Measurements from ENCODE around the gene MORN4. TPM values are rescaled to one million over a fixed set of nuclear protein-coding genes. Genes with fewer than 3 reads are reported as not detected.
A peak's percentile ranks its signal among the peaks of the same experiment; 100 is the strongest.

Gene MORN4
- total RNA-seq, 1 experiment from 2014 or later: 11.9 TPM

DNA sequence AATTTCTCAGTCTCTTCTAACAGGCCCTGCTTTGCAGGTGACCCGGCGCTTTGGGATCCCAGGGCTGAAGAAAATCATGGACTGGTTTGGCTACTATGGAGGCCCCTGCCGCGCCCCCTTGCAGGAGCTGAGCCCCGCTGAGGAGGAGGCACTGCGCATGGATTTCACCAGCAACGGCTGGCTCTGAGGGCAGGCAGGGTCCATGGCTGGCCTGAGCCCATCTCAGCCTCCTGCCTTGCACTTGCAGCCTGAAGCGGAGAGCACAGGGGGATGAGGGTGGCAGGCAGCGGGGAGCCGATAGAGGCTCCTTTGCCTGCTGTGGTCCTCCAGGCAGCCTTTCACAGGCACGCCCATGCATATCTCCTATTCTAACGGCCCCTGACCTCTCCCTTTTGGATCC is 21.8 kb downstream of the MORN4 start:
- Mint-ChIP-seq H3K9me3 (no peaks in the 10 kb centered on the region), H3K27ac (peak overlapping the region in 2 of 3 experiments; percentile 32 to 35; a peak in 2 of 7 replicates)

More for the DNA sequence above, 21.8 kb downstream of the MORN4 start:
- TF ChIP-seq, protein P1, sequence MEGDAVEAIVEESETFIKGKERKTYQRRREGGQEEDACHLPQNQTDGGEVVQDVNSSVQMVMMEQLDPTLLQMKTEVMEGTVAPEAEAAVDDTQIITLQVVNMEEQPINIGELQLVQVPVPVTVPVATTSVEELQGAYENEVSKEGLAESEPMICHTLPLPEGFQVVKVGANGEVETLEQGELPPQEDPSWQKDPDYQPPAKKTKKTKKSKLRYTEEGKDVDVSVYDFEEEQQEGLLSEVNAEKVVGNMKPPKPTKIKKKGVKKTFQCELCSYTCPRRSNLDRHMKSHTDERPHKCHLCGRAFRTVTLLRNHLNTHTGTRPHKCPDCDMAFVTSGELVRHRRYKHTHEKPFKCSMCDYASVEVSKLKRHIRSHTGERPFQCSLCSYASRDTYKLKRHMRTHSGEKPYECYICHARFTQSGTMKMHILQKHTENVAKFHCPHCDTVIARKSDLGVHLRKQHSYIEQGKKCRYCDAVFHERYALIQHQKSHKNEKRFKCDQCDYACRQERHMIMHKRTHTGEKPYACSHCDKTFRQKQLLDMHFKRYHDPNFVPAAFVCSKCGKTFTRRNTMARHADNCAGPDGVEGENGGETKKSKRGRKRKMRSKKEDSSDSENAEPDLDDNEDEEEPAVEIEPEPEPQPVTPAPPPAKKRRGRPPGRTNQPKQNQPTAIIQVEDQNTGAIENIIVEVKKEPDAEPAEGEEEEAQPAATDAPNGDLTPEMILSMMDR (conservative IDR thresholded peaks at IDR 0.05): no peak
- no peak overlapping the region for H3K56ac ChIP-seq (ENCODE audit: insufficient read length, low read depth, low read length)
- no peak overlapping the region for H3T11ph ChIP-seq (ENCODE audit: low read length)
- H3K14ac ChIP-seq (ENCODE audit: insufficient read depth, low read length): no peak overlapping the region; the same call in 1 of the 2 replicates
- no peaks in the 10 kb centered on the region for H3K4me1 ChIP-seq (ENCODE audit: insufficient read depth, low read length)
- no peaks in the 10 kb centered on the region for H3K27me3 ChIP-seq (ENCODE audit: insufficient read depth, low read length)
- H2AK5ac ChIP-seq (ENCODE audit: insufficient read length, low read length): no peak overlapping the region
- H3K9ac ChIP-seq (ENCODE audit: extremely low read depth, insufficient read length, low read length): no peak overlapping the region
- no peaks in the 10 kb centered on the region for H3K79me1 ChIP-seq (ENCODE audit: insufficient read depth, low read depth, low read length, poor library complexity, severe bottlenecking)
- Mint-ChIP-seq H3K27me3 (ENCODE audit: low read depth) (no peaks in the 10 kb centered on the region), H3K4me3 (no peak overlapping the region), H3K36me3 (ENCODE audit: insufficient read depth in 1 of 3, low read depth in 3 of 3) (0 out of 7 replicates have a peak, but pooled peaks cover 3 to 5% (median 4%) of the 10 kb centered on the region in 3 experiments), H3K4me1 (peaks cover 11 to 16% of the 10 kb centered on the region in 2 experiments)
- H2BK120ac ChIP-seq (ENCODE audit: low read depth, low read length, poor library complexity, severe bottlenecking): no peak overlapping the region
- H3K23me2 ChIP-seq (ENCODE audit: insufficient read length, low read depth, low read length, poor library complexity, severe bottlenecking): no peaks in the 10 kb centered on the region
- H4K91ac ChIP-seq (ENCODE audit: insufficient read length, low read depth, low read length): no peak overlapping the region
- H2AFZ ChIP-seq (ENCODE audit: low read length): no peak overlapping the region
- H2BK15ac ChIP-seq (ENCODE audit: low read depth, low read length): no peak overlapping the region
- H3K27ac ChIP-seq (ENCODE audit: insufficient read length, low read depth, low read length): no peak overlapping the region
- H2BK20ac ChIP-seq (ENCODE audit: low read depth, low read length, poor library complexity, severe bottlenecking): no peak overlapping the region
- no peaks in the 10 kb centered on the region for H3K79me2 ChIP-seq (ENCODE audit: insufficient read depth, low read length)
- no peak overlapping the region for H3K4me2 ChIP-seq (ENCODE audit: insufficient read depth, insufficient read length, low read length)
- DNase-seq: no peak
- no peak overlapping the region for H4K5ac ChIP-seq (ENCODE audit: insufficient read length, low read depth, low read length)
- WGBS (ENCODE audit: extremely low coverage, insufficient read length, low lambda C conversion rate): no CpG with 5 or more reads among the region's 12 CpGs
- H3K4ac ChIP-seq (ENCODE audit: low read depth, low read length): no peak overlapping the region
- H3K23ac ChIP-seq (ENCODE audit: insufficient read length, low read depth, low read length): no peak overlapping the region
- H3K18ac ChIP-seq (ENCODE audit: insufficient read length, low read depth, low read length): no peak overlapping the region
- H2BK5ac ChIP-seq (ENCODE audit: insufficient read length, low read length): no peak overlapping the region
- no peak overlapping the region for H4K8ac ChIP-seq (replicated peaks; ENCODE audit: insufficient read length, low read depth, low read length)
- H3K9me3 ChIP-seq (ENCODE audit: control insufficient read depth, low read depth, low read length): no peaks in the 10 kb centered on the region
- no peak overlapping the region for H2BK12ac ChIP-seq (ENCODE audit: insufficient read length, low read depth, low read length)
- H4K20me1 ChIP-seq (ENCODE audit: control insufficient read depth, insufficient read depth, insufficient read length): no peaks in the 10 kb centered on the region

Measured in H9 (cell line).